Hematopoietic multipotent progenitor cell treated with erythropoietin and hydrocortisone succinate and interleukin-3 and kit ligand, for 8 days (in vitro differentiated cells): Measurements from ENCODE around the gene CDH13.

Source experiments
- DNase-seq: peaks from one replicate; pipeline ENCODE4 v3.0.0-alpha.2; 2015

The CDH13 gene

GRCh38 chr16:82751020-82751419, 124.3 kb downstream of the CDH13 start:
- DNase-seq = no peak

DNA sequence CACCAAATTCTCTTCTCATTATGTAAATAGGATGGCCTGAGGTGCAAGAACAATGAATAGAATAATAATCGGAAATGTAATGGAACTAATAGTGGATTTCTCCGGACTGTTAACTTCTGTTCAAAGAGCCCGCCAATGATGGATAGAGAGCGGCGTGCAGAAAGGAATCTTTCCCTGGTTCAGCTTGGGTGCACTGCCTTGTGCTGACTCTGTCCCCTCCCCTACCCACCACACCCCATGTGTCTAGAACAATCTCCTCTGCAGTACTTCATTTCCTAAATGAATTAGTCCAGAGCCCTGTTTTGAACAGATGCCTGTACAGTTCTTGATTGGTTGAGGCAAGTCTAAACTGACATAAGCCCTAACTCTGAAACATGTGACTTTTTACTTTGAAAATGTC, 125.4 kb downstream of the CDH13 start:
- no peak for DNase-seq

DNA sequence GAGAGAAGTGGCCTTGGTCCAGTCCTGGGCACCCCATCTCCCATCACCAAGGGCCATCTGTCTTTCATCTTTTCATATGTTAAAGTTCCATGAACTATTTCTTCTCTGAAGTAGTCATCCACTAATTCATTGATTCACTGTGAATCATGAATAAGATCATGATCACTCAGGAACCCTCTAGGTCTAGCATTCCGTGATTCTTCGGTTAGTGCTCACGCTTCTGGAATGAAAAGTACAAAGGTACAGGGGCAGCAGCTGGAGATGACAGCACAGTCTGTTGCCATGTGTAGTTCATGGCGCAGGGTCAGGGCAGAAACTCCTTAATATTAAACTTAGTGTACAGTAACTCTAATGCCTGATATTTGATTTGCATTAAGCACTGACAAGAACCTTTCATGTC, 127.1 kb downstream of the CDH13 start:
- DNase-seq = no peak

GRCh38 chr16:82754716-82755513, 128.1 kb downstream of the CDH13 start:
- no peak for DNase-seq

- no peak for DNase-seq
Measured at GRCh38 chr16:82755570-82756282, 129.0 kb downstream of the CDH13 start.

DNA sequence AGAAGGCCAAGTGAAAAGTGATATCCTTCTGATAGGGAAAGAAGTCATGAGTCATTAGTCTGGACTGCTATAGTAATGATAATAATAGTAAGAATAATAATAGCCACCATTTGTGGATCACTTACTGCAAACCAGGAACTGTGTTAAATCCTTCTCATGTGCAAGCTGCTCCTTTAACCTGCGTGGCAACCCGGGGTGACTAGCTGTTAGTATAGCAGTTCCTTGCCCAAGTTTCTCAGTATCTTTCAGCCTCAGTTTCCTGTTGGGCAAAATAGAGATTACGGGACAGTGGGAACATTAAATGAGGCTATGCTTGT, 129.5 kb downstream of the CDH13 start:
- DNase-seq = no peak

DNA sequence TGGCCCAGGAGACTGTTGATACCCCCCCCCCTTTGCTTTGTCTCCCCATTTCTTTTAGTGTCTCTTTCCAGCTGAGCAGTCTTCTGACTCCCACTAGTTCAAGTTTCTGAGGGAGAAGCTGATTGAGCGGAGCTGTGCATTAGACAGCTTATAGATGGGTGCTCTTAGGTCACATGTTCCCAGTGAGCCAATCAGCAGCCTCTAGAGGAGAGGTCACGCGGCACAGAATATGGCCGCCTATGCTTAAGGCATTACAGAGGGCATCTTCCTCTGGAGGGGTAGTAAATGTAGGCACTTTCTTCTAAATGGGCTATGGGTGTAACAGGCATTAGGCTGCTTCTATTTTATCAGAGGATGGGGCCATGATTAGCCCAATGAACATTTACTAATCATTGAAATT, 131.6 kb downstream of the CDH13 start:
- no peak for DNase-seq

DNA sequence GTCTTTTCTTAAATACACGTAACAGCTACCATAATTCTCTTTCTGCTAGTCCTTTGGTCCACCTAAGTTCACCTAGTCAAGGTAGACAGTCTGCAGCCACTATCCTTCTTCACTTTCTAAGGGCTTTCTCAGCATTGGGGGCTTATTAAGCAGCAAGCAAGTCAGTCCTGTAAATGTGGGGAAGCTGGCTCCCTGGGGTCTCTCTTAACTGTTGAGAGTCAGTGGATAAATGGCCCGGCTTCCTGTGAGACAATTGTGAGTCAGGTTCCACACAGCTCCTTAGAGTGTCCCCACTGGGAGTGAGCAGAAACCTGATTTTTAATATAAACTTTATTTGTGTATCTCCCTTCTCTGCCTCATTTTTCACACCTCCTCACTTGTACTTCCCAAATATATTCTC, 132.1 kb downstream of the CDH13 start:
- DNase-seq = no peak

- no peak for DNase-seq
Measured at GRCh38 chr16:82761236-82761635, 134.5 kb downstream of the CDH13 start.

DNA sequence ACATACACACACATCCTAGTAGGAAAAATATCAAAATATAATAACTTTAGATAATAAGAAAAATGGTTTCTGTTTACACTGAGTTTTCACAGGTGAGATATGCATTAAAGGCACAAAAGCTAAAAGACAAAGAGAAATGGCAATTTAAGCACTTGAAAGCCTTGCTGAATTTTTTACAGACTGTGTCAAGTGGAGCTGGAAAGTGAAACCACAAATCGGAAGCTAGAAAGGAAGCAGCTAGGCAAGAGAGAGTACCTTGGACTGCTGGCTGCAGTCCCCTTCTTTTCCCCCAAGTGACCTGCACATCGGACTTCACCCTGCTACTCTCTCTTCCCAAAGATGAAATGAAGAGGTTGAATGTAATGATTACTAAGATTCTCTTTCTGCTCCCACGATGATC, 135.1 kb downstream of the CDH13 start:
- no peak for DNase-seq

- no peak for DNase-seq
Measured at GRCh38 chr16:82763371-82763770, 136.6 kb downstream of the CDH13 start.

- no peak for DNase-seq
Measured at GRCh38 chr16:82767198-82767597, 140.4 kb downstream of the CDH13 start.

GRCh38 chr16:82767808-82768207, 141.0 kb downstream of the CDH13 start:
- no peak for DNase-seq

DNA sequence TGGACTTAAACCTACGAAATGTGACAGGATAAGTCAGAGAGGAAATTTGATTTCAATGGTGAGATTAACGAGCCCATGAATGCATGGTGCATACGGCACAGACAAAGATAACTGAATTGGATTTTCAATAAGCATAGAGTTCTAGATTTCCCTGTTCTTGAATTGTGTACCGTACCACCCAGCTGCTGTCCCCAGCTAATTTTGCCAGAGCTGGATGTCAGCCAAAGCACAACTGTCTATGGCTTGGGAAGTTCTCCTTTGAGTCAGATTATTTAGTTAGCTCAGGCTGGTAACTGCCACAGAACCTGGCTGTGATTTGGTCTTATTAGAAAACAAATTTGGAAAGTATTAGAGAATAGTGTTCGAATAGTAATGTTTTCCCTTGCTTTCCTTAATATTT, 143.1 kb downstream of the CDH13 start:
- no peak for DNase-seq

- no peak for DNase-seq
Measured at GRCh38 chr16:82772215-82772614, 145.4 kb downstream of the CDH13 start.

DNA sequence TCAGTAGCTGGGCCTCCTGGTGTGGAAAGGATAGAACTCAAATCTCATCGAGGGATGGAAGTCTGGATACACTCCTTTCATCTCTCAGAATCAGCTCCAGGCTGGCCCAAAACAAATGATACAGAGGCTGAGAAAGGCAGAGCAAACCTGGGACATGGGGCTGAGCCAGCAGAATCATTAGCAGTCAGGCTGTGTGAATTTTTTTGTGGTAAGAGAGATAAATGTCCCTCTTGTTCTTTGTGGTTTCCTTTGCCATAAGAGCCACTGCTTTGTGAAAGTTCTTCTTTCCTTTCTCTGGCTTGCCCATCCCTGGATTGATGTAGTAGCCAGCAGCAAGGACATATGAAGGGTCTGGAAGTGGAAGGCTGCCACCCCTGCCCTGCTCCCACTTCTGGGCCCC, 146.2 kb downstream of the CDH13 start:
- DNase-seq = no peak

- no peak for DNase-seq
Measured at GRCh38 chr16:82776470-82777146, 149.8 kb downstream of the CDH13 start.

DNA sequence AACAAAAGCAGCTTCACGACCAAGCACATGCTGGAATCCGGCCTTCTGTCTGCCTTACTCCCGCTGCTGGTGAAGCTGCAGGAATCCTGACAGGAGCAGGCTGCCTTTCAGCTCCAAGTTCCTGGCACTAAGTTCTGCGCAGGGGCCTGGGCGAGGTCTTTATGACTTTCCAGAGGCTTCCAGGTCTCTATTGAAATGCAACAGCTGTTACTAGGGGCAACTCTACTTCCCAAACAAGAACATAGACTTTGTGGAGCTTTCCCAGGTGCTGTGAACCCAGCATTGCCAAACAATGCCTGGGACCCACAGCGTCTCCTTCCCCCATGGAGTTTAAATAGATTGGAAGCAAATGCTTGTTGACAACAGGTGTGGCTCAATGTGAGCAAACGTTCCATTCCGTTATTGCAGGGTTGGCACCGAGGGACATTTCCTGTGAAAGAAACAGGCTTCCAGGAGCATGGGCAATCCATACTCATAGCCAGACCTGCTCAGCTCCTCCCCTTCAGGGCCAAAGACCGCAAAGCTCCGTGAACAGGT, 156.0 kb downstream of the CDH13 start:
- no peak for DNase-seq

DNA sequence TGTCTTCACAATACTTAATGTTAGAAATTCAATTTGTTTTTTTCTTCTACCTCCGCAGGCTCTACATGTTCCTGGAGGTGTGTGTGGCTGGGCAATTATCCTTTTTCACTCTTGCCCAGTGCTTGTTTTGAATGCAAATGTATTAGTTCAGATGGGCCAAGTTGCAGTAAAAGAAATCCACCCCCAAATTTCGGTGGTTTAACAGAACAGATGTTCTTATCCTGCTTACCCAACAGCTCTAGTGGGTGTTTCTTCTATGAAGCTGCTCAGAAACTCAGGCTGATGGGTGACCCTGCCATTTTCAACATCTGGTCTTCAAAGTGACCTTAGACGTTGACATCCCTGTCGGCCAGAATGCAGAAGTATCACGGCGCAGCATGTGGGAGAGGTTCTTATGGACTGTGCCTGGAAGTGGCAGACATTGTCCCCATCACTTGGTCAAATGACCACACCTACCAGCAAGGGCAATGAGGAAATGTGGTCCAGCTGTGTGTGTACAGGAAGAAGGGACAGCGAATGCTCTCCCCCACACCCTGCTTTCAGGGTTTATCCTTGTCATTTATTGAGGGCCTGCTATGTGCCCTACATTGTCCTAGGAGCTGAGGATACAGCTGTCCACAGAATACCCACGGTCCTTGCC, 157.3 kb downstream of the CDH13 start:
- no peak for DNase-seq

DNA sequence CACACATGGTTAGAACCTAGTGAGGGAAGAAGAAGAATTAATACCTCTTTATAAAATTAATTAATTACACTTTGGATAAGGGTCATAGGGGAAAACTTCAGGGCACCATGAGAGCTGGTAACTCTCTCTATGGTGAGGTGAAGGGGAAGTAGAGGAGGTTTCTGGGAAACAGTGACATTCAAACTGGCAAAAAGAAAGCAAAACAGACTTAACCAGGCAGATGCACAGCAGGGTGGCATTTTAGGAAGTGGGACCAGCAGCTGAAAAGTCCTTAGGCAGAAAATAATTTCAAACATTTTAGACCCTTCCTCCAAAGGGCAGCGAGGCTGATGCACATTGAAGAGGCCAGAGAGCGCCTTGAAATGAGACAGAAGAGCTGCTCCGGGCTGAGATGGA, 157.8 kb downstream of the CDH13 start:
- no peak for DNase-seq

- no peak for DNase-seq
Measured at GRCh38 chr16:82788225-82788624, 161.5 kb downstream of the CDH13 start.

- DNase-seq = no peak
Measured at GRCh38 chr16:82788919-82789318, 162.2 kb downstream of the CDH13 start.

GRCh38 chr16:82792693-82793092, 165.9 kb downstream of the CDH13 start:
- DNase-seq = no peak
